GM12878 (cell line): Measurements from ENCODE around the gene KIR3DL1.
"Not testable (repeated sequence)": the region's sequence is repeated elsewhere in the genome, so short reads cannot be mapped to it uniquely, and the experiment has no call there.

Experiments
- EZH2 ChIP-seq: IDR thresholded peaks from 2 replicates; pipeline ENCODE4 v1.6.1; 2012; ENCODE audit warnings: low read depth, mild to moderate bottlenecking, control low read depth, inconsistent platforms, low read length, borderline replicate concordance; ENCODE audit not compliant: control insufficient read depth
- POLR2A ChIP-seq: IDR thresholded peaks from 2 replicates; pipeline ENCODE4 v1.6.1; 2011; ENCODE audit warnings: low read depth, mild to moderate bottlenecking, low read length

GRCh38 chr19:54788154-54788553 is 28.1 kb upstream of the KIR3DL1 start:
- not testable (repeated sequence) for TF ChIP-seq EZH2, POLR2A
